ENCODE results near the gene GCC2.

- TF ChIP-seq EZH2 (IDR thresholded peaks at IDR 0.05) = no peak
- TF ChIP-seq POLR2AphosphoS5 (IDR thresholded peaks at IDR 0.05; ENCODE audit: borderline replicate concordance, low read depth, low read length) = no peak
- no peak for TF ChIP-seq FOXP2 (optimal IDR thresholded peaks at IDR 0.05; ENCODE audit: control extremely low read depth, extremely low read length, insufficient read depth)
These were observed 105.5 kb downstream of the GCC2 start for GRCh38 chr2:108554528-108554927.

All from SK-N-MC (cell line).